ENCODE data around the gene ZFYVE9. TPM values are rescaled to one million over a fixed set of nuclear protein-coding genes. Genes with fewer than 3 reads are reported as not detected.

ZFYVE9 gene
- total and polyA plus RNA-seq, 9 of the 15 experiments (the other 6 are each of a cell fraction or from before 2014, with no cell fraction given): 0.52 to 14.4 (median 8.9) TPM

DNA sequence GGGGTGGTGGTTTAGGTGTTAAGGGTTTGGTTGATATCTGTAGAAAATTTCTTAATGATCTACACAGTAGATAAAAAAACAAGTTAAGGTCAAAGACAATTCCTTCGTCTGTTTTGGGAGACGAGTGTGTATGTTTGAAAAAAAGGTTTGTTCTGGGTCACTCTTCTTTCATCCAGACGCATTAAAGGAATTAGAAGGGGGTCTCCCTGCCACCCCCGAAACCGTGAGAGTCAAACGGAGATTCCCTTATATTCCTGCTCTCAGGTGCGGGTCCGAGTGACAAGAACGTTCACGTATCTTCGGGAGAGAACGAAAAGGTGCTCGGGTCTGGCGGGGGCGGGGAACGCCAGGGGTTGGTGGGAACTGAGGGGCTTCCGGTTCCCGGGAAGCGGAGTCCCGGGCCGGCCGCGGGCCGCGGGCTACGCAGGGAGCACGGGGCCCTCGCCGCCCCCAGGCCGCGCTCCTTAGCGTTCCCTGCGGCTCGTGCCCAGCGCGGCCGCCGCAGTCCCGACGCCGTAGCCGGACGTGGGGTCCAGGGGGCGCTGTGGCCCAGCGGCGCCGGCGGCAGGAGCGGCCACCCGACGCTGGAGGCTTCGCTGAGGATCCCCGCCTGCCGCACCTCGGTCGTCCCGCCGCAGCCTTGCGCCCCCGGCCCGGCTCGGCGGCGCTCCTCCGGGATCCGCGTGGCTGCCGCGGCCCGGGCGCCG lies at the start of gene ZFYVE9 (continued):
- TF ChIP-seq, protein P1, sequence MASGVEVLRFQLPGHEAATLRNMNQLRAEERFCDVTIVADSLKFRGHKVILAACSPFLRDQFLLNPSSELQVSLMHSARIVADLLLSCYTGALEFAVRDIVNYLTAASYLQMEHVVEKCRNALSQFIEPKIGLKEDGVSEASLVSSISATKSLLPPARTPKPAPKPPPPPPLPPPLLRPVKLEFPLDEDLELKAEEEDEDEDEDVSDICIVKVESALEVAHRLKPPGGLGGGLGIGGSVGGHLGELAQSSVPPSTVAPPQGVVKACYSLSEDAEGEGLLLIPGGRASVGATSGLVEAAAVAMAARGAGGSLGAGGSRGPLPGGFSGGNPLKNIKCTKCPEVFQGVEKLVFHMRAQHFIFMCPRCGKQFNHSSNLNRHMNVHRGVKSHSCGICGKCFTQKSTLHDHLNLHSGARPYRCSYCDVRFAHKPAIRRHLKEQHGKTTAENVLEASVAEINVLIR (CRISPR knock-in tag; IDR thresholded peaks at IDR 0.05): no peak
- TF ChIP-seq RFX7 (CRISPR knock-in tag; IDR thresholded peaks at IDR 0.05): no peak
- TF ChIP-seq ARHGAP35 (IDR thresholded peaks at IDR 0.05; ENCODE audit: partially characterized antibody): no peak
- TF ChIP-seq TEAD4 (IDR thresholded peaks at IDR 0.05; ENCODE audit: low read length): no peak
- no peak; the same call in 1 of the 2 replicates for TF ChIP-seq TEAD4 (CRISPR knock-in tag; IDR thresholded peaks at IDR 0.05; ENCODE audit: borderline replicate concordance)
- peak; percentile 92 for TF ChIP-seq ZBTB7A (IDR thresholded peaks at IDR 0.05; ENCODE audit: borderline replicate concordance, control insufficient read depth, low read depth, low read length)
- TF ChIP-seq NFIX (CRISPR knock-in tag; IDR thresholded peaks at IDR 0.05; ENCODE audit: low read depth): no peak
- no peak for TF ChIP-seq MCM5 (IDR thresholded peaks at IDR 0.05; ENCODE audit: low read depth)
- TF ChIP-seq TGIF2 (CRISPR knock-in tag; IDR thresholded peaks at IDR 0.05): no peak
- TF ChIP-seq KDM2B (CRISPR knock-in tag; IDR thresholded peaks at IDR 0.05): no peak
- TF ChIP-seq, protein P2, sequence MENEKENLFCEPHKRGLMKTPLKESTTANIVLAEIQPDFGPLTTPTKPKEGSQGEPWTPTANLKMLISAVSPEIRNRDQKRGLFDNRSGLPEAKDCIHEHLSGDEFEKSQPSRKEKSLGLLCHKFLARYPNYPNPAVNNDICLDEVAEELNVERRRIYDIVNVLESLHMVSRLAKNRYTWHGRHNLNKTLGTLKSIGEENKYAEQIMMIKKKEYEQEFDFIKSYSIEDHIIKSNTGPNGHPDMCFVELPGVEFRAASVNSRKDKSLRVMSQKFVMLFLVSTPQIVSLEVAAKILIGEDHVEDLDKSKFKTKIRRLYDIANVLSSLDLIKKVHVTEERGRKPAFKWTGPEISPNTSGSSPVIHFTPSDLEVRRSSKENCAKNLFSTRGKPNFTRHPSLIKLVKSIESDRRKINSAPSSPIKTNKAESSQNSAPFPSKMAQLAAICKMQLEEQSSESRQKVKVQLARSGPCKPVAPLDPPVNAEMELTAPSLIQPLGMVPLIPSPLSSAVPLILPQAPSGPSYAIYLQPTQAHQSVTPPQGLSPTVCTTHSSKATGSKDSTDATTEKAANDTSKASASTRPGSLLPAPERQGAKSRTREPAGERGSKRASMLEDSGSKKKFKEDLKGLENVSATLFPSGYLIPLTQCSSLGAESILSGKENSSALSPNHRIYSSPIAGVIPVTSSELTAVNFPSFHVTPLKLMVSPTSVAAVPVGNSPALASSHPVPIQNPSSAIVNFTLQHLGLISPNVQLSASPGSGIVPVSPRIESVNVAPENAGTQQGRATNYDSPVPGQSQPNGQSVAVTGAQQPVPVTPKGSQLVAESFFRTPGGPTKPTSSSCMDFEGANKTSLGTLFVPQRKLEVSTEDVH (IDR thresholded peaks at IDR 0.05; ENCODE audit: low read depth, partially characterized antibody): no peak
- peak; percentile 89 for TF ChIP-seq CCNT2 (IDR thresholded peaks at IDR 0.05; ENCODE audit: borderline replicate concordance, extremely low read depth, insufficient read length, low read depth, low read length)
- no peak for TF ChIP-seq TCF7 (IDR thresholded peaks at IDR 0.05; ENCODE audit: borderline replicate concordance)
- TF ChIP-seq, protein P3, sequence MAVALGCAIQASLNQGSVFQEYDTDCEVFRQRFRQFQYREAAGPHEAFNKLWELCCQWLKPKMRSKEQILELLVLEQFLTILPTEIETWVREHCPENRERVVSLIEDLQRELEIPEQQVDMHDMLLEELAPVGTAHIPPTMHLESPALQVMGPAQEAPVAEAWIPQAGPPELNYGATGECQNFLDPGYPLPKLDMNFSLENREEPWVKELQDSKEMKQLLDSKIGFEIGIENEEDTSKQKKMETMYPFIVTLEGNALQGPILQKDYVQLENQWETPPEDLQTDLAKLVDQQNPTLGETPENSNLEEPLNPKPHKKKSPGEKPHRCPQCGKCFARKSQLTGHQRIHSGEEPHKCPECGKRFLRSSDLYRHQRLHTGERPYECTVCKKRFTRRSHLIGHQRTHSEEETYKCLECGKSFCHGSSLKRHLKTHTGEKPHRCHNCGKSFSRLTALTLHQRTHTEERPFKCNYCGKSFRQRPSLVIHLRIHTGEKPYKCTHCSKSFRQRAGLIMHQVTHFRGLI (CRISPR knock-in tag; IDR thresholded peaks at IDR 0.05): no peak

Measured in K562 (cell line).